HG03354 (cell line): ENCODE results near the gene IRF2BPL.
A peak's percentile ranks its signal among the peaks of the same experiment; 100 is the strongest.

Source experiments
- ATAC-seq: cut with Tn5 transposase; IDR thresholded peaks from one replicate; pipeline ENCODE4 v1.9.1; 2021; ENCODE audit warnings: mild to moderate bottlenecking; ENCODE audit not compliant: unreplicated experiment, poor library complexity, severe bottlenecking

Gene IRF2BPL

DNA sequence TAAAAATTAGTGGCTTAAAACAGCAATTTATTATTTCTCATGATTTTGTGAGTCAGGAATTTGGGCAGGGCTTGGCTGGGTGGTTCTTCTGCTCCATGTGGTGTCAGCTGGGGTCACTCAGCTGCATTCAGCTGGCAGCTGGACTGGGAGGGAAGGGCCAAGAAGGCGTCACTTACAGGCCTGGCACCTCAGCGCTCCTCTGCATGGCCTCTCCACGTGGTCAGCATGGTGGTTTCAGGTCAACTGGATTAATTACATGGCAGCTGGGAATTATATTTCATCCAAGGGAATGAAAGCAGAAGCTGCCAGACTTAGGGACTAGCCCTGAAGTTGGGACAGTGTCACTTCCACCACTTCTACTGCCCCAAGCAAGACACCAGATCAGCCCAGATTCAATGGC lies 27.5 kb upstream of the IRF2BPL start:
- ATAC-seq, result no peak

DNA sequence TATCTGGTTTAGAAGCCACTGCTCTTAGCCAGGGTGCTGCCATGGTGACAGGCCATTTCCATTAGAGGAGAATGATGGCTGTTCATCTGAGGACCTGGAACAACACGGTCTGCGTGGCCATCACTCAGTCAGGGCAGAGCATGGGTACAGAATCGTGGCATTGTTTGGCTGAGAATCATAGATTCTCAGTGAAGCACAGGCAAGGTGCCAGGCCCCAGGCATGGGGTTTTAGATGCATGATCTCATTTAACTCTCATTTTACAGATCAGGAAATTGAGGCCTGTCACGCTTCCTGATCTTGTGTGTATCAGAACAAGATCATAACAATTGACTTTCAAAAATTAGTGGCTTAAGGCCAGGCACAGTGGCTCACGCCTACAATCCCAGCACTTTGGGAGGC lies 26.8 kb upstream of the IRF2BPL start:
- ATAC-seq, result no peak

GRCh38 chr14:77053046-77053841 lies 24.7 kb upstream of the IRF2BPL start:
- ATAC-seq, result peak; percentile 80

DNA sequence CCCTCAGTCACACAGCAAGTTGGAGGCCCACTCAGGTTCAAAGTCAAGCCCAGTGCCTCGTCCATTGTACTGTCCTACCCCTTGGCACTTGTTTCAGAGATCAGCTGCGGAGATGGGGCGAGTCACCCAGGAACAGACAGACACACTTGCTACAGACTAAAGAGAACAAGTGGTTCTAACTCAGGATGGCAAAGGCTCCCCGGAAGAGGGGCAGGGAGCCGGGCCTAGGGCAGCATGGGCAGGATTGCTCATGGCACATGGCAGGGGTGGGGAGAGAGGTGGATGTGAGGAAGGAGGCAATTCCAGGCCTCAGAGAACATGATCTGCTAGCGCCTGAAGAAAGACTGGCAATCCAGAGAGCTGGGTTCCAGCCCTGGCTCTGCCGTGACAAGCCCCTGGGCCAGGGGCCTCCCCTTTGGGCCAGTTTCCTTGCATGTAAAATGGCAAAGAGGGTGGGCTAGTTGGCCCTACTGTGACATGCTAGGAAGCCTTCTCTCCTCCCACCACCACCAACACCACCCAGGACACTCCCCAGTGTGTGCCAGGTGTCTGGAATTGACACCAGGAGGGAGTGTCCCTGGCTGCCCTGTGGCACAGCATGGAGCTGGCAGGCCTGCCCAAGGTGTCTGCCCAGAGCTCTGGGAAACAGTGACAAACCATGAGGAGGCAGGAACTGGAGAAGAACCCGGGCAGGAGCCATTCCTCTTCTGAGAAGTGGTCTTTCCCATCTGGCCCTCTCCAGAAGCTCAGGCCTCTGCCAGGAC lies 24.0 kb upstream of the IRF2BPL start:
- no peak for ATAC-seq

DNA sequence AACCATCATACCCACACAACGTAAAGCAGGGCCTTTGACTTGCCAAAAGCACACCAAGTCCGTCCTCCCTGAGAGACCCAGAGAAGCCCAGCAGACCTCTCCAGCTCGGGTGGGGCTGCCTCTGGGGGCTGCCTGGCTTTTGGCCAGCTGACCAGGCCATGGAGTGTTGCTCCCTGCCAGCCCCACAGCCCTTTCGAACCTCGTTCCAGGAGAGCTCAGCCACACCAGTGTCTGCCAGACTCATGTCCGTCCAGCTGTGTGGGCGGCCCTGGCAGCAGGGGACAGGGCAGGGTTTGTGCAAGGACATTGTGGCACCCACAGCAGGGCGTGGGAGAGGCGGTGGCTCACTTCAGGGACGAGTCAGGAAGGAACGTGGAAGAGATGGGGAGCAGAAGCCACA lies 22.6 kb upstream of the IRF2BPL start:
- ATAC-seq, result no peak

GRCh38 chr14:77046721-77047120 lies 18.2 kb upstream of the IRF2BPL start:
- ATAC-seq, result no peak

DNA sequence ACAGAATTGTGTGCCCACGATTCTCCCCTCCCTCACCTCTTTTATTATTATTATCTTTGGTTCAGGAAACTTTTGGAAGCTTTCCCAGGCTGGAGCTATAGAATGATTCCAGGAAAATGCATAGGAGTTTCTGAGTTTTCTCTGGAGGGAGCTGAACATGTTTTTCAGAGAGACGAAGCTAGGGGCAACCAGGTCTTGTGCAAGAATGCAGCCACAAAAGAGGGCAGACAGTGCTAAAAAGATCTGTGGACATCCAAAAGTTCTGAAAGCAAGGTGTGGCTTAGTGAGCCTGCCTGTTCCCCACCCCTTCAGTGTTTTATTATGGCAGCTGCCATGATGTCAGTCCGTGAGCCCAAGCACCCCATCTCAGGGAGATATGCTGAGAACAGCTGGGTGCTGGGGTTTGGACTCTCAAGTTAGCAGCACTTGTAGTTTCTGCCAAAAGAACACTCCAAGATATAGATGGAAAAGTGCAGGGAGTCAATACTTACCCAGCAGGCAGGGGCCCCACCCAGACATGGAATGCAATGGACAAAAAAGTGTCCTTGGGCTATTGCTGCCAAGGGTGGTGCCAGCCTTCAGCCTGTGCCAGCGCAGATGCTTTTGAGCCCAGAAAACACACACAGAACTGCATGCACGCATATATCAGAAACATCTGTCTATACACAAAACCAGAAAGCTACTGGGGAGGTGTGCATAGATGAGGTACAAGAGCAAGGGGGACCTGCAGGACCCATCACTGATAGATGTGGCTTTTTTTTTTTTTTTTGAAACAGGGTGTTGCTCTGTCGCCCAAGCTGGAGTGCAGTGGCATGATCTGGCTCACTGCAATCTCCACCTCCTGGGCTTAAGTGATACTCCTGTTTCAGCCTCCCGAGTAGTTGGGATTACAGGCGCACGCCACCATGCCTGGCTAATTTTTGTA lies 17.0 kb upstream of the IRF2BPL start:
- ATAC-seq, result no peak

DNA sequence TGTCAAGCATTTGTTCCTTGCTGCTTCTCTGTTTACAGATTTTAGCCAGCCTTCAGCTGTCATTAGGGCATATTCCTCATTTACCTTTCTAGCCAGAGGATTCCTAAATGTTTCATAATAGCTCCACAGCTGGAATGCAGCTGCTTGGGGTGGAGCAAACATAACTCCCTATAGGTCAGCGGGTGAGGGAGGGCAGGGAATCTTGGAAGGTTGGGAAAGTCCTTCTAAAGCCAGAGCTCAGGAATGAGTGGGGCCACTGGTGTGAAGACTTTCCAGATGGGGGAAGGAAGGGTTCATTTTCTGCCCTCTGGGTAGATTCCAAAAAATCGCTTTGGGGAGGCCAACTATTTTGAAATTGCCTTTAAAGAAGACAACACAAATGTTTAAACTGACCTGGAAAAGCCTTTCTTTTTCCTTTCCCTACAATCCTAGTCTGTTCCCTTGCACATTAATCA lies 16.3 kb upstream of the IRF2BPL start:
- no peak for ATAC-seq

- no peak for ATAC-seq
Observed at GRCh38 chr14:77043984-77044485, 15.5 kb upstream of the IRF2BPL start.

GRCh38 chr14:77043177-77043983 lies 14.9 kb upstream of the IRF2BPL start:
- ATAC-seq, result no peak

GRCh38 chr14:77041881-77042545 lies 13.5 kb upstream of the IRF2BPL start:
- ATAC-seq, result no peak

GRCh38 chr14:77040741-77041653 lies 12.5 kb upstream of the IRF2BPL start:
- peak; percentile 28 for ATAC-seq

GRCh38 chr14:77040059-77040740 lies 11.7 kb upstream of the IRF2BPL start:
- ATAC-seq, result peak; percentile 60

DNA sequence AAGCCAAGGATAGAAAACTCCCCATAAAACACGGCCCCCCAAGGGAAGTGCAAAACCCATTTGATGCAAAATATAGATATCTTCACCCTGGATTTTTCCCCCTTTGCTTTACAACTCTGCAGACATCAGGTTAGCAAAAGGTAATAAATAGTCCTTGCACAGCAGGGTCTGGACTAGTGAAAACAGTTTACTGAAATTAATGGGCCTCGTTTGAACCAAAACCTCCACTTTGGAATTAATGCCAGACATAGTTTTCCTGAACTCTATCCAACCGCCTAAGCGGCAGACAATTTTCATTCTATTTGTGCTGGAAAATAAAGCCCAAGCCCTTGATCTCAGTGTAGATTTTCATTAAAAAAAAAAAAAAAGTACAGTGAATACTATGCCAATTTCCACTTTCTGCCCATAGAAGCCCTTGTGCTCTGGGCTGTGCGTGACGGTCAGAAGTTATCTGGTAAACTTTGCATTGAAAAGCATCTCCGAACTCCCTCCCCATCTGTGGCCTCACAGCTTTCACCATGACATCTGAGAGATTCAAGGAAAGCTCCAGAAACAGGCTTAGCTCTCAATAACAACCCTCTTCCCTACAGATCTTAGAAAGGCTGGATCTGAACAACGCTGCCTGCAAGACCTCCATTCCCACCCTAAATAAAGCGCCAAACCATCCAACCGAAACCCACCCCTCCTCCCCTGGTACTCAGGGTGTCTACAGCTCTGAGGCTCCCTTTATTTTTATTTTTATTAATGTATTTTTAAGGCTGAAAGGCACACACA lies 11.0 kb upstream of the IRF2BPL start:
- peak; percentile 1 for ATAC-seq

- ATAC-seq, result no peak
Observed at GRCh38 chr14:77037938-77038568, 9.5 kb upstream of the IRF2BPL start.
